CD4-positive, alpha-beta T cell (primary cell): ENCODE data around the gene SEMA5A. TPM values are rescaled to one million over a fixed set of nuclear protein-coding genes. Genes with fewer than 3 reads are reported as not detected.

Experiments
- ATAC-seq: fragments of 200-7000 bp; cut with Tn5 transposase; one replicate; pipeline ENCODE4 v1.10.0; 2022; ENCODE audit warnings: mild to moderate bottlenecking; ENCODE audit not compliant: poor library complexity
- CTCF ChIA-PET: fragments of 350-600 bp; sonication (Branson Sonifier 250); formaldehyde crosslinking; loops from one replicate; lab custom pipeline; 2021; ENCODE audit warnings: antibody characterized with exemption, inconsistent platforms; lab: Charles Lee
- POLR2A ChIA-PET: fragments of 350-600 bp; sonication (Branson Sonifier 250); formaldehyde crosslinking; loops from one replicate; lab custom pipeline; 2021; ENCODE audit warnings: antibody characterized with exemption, inconsistent platforms; lab: Charles Lee
- DNase-seq, 14 experiments: peaks; one replicate each; pipeline ENCODE4 v3.0.0-alpha.2; 2013 to 2020; ENCODE audit warnings: mixed read lengths in 2 of 14
- H3K27ac ChIP-seq, 2 donors: one replicate each; pipeline versions ENCODE4 v1.5.1 to v1.7.0; 2013; ENCODE audit warnings: low read length in 2 of 2, low read depth in 1 of 2, mild to moderate bottlenecking in 1 of 2
- H3K27me3 ChIP-seq, 2 experiments: 1 replicate in 1 of 2; 2 replicates in 1 of 2; pipeline versions ENCODE4 v1.6.1 to v1.7.0; 2013; ENCODE audit warnings: low read length in 2 of 2, control low read depth in 1 of 2, mild to moderate bottlenecking in 1 of 2, moderate library complexity in 1 of 2; ENCODE audit not compliant: insufficient read depth in 2 of 2, control insufficient read depth in 1 of 2
- H3K36me3 ChIP-seq: one replicate; pipeline ENCODE4 v1.6.1; 2013; ENCODE audit warnings: low read length, control low read depth; ENCODE audit not compliant: insufficient read depth
- H3K4me1 ChIP-seq: one replicate; pipeline ENCODE4 v1.6.1; 2013; ENCODE audit warnings: low read length, control low read depth; ENCODE audit not compliant: insufficient read depth
- H3K4me3 ChIP-seq: one replicate; pipeline ENCODE4 v1.5.1; 2013; ENCODE audit warnings: mild to moderate bottlenecking, low read length, moderate library complexity
- H3K9me3 ChIP-seq, 2 experiments: 1 replicate in 1 of 2; 2 replicates in 1 of 2; pipeline versions ENCODE4 v1.6.1 to v1.7.0; 2013; ENCODE audit warnings: low read length in 2 of 2, mild to moderate bottlenecking in 2 of 2, control low read depth in 1 of 2, moderate library complexity in 1 of 2; ENCODE audit not compliant: control insufficient read depth in 1 of 2, insufficient read depth in 1 of 2
- H3K27ac Mint-ChIP-seq: one replicate; pipeline ENCODE4 v1.8.0; 2020; ENCODE audit warnings: mixed read lengths
- H3K27me3 Mint-ChIP-seq: one replicate; pipeline ENCODE4 v1.8.0; 2021; ENCODE audit warnings: mixed read lengths
- H3K36me3 Mint-ChIP-seq: one replicate; pipeline ENCODE4 v1.8.0; 2021; ENCODE audit warnings: low read depth, mixed read lengths
- H3K4me1 Mint-ChIP-seq: one replicate; pipeline ENCODE4 v1.8.0; 2021; ENCODE audit warnings: low read depth, mixed read lengths
- H3K4me3 Mint-ChIP-seq: one replicate; pipeline ENCODE4 v1.8.0; 2020; ENCODE audit warnings: mild to moderate bottlenecking, mixed read lengths
- H3K9me3 Mint-ChIP-seq: one replicate; pipeline ENCODE4 v1.8.0; 2020; ENCODE audit warnings: mixed read lengths
- intact Hi-C, 2 experiments: fragments of 100-400 bp; cut with DNase I in 1 of 2; cut with micrococcal nuclease in 1 of 2; formaldehyde crosslinking; loops; one replicate each; pipeline versions ENCODE4 v1.15.1 to v1.9.0; 2023 to 2025; cut with DNase I, micrococcal nuclease
- total RNA-seq, 174 experiments: library from RNA in 2 of 174; stranded (reverse) in 2 of 174; gene quantifications; one replicate each; pipeline ENCODE4 v1.2.3 and lab custom pipeline; 2021 to 2026
- TF ChIP-seq, protein P1 (sequence below): fragments of 200-600 bp; IDR thresholded peaks from one replicate; pipeline ENCODE4 v1.8.0; 2022; ENCODE audit warnings: antibody characterized with exemption, mild to moderate bottlenecking

SEMA5A gene
- total RNA-seq, 2 experiments from 2014 or later: 2.0 to 2.9 TPM

DNA sequence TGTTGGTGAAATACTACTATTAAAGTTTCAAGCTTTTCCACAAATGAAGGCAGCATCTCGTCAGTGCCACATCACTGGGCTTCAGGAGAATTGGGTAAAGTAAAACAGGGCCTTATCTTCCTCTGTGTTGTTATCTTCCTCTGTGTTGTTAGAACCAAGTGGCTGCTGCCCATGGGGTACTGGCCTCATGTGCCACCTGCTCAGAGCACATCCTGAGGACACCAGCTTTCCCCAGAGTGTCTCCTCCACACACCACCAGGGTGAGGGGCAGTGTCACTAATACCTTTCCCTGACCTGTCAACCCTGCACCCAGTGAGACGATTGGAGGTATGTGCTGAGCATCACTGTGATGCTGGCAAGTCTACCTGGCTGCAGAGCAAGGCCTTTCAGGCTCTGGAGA lies 499.9 kb downstream of the SEMA5A start:
- Histone ChIP-seq H3K27ac (no peak overlapping the region), H3K4me3 (no peak overlapping the region), H3K36me3 (no peaks in the 10 kb centered on the region), H3K9me3 (peaks cover 0 to 6% of the 10 kb centered on the region in 2 experiments), H3K4me1 (no peaks in the 10 kb centered on the region), H3K27me3 (no peaks in the 10 kb centered on the region)
- no peak for DNase-seq
- H3K27me3 Mint-ChIP-seq: no peaks in the 10 kb centered on the region
- intact Hi-C loops: no loop called here
- H3K4me1 Mint-ChIP-seq: no peaks in the 10 kb centered on the region
- peaks cover 2% of the 10 kb centered on the region for H3K9me3 Mint-ChIP-seq
- H3K4me3 Mint-ChIP-seq: no peak overlapping the region
- TF ChIP-seq, protein P1, sequence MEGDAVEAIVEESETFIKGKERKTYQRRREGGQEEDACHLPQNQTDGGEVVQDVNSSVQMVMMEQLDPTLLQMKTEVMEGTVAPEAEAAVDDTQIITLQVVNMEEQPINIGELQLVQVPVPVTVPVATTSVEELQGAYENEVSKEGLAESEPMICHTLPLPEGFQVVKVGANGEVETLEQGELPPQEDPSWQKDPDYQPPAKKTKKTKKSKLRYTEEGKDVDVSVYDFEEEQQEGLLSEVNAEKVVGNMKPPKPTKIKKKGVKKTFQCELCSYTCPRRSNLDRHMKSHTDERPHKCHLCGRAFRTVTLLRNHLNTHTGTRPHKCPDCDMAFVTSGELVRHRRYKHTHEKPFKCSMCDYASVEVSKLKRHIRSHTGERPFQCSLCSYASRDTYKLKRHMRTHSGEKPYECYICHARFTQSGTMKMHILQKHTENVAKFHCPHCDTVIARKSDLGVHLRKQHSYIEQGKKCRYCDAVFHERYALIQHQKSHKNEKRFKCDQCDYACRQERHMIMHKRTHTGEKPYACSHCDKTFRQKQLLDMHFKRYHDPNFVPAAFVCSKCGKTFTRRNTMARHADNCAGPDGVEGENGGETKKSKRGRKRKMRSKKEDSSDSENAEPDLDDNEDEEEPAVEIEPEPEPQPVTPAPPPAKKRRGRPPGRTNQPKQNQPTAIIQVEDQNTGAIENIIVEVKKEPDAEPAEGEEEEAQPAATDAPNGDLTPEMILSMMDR: no peak
- CTCF ChIA-PET: no interaction called here
- no peaks in the 10 kb centered on the region for H3K36me3 Mint-ChIP-seq
- no peak for ATAC-seq
- POLR2A ChIA-PET: no interaction called here
- no peak overlapping the region for H3K27ac Mint-ChIP-seq

DNA sequence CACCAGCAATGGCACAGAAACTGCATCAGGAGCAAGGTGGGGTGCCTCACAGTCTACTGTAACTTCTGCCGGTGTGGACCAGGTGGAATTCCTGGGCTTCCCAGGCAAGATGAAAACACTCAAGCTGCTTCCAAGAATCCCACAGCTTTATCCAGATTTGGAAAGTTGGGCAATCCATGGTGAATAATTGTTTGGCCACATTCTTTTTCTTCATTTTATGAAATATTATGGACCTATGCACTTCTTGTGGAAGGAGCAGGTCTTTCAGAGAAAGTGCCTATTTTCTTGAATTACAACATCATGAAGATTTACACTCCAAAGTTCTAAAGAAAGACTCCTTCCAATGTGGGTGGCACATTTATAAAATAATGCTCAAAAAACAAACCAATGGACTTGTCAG lies 503.6 kb downstream of the SEMA5A start:
- Mint-ChIP-seq H3K4me1 (no peaks in the 10 kb centered on the region), H3K9me3 (no peaks in the 10 kb centered on the region), H3K27me3 (no peaks in the 10 kb centered on the region), H3K36me3 (no peaks in the 10 kb centered on the region), H3K4me3 (no peak overlapping the region), H3K27ac (no peak overlapping the region)
- intact Hi-C loops: no loop called here
- Histone ChIP-seq H3K36me3 (no peaks in the 10 kb centered on the region), H3K4me1 (no peaks in the 10 kb centered on the region), H3K9me3 (peaks cover 0 to 5% of the 10 kb centered on the region in 2 experiments), H3K27ac (no peak overlapping the region), H3K4me3 (no peak overlapping the region), H3K27me3 (no peaks in the 10 kb centered on the region)
- TF ChIP-seq, protein P1: no peak
- POLR2A ChIA-PET: no interaction called here
- CTCF ChIA-PET: no interaction called here
- ATAC-seq (no peak), DNase-seq (no peak)

DNA sequence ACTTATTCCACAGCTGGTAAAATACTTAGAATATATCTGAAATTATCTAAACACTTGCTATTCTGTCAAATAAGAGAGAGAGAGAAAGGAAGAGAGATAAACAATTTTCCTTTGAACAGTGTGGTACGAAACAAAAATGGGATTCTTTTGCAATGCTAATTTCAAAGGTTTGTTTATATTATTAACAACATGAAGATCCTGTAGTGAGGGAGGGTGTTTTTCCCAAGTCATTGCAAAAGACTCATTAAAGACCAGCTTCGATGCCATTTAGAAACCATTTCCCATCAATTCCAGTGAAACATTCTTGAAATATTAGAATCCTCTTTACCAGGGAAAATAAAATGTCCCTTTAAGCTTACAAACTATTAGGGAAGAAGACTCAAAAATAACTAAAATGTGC lies 505.4 kb downstream of the SEMA5A start:
- Histone ChIP-seq H3K4me1 (no peaks in the 10 kb centered on the region), H3K27me3 (no peaks in the 10 kb centered on the region), H3K27ac (no peak overlapping the region), H3K36me3 (no peaks in the 10 kb centered on the region), H3K9me3 (peaks cover 0 to 5% of the 10 kb centered on the region in 2 experiments), H3K4me3 (no peak overlapping the region)
- no peak for DNase-seq
- no peaks in the 10 kb centered on the region for H3K9me3 Mint-ChIP-seq
- POLR2A ChIA-PET: no interaction called here
- H3K27me3 Mint-ChIP-seq: no peaks in the 10 kb centered on the region
- H3K36me3 Mint-ChIP-seq: no peaks in the 10 kb centered on the region
- no peak overlapping the region for H3K27ac Mint-ChIP-seq
- TF ChIP-seq, protein P1: no peak
- CTCF ChIA-PET: no interaction called here
- H3K4me3 Mint-ChIP-seq: no peak overlapping the region
- H3K4me1 Mint-ChIP-seq: no peaks in the 10 kb centered on the region
- intact Hi-C loops: no loop called here
- ATAC-seq: no peak
